Measurements from ENCODE around the gene SRA1. TPM values are rescaled to one million over a fixed set of nuclear protein-coding genes. Genes with fewer than 3 reads are reported as not detected.

SRA1 gene
- total RNA-seq, 1 donor from 2014 or later: 21.4 TPM

- DNase-seq: no peak
- H3K9me3 ChIP-seq: no peaks in the 10 kb centered on the region
- intact Hi-C loops (cut with DNase I): no loop called here
- peaks cover 100% of the 10 kb centered on the region for H3K36me3 ChIP-seq
- H3K4me3 ChIP-seq: no peak overlapping the region
- H3K4me1 ChIP-seq: no peaks in the 10 kb centered on the region
- no peak for TF ChIP-seq CTCF (IDR thresholded peaks at IDR 0.05)
- H3K27me3 ChIP-seq (ENCODE audit: low read depth): no peaks in the 10 kb centered on the region
- ATAC-seq: no peak
- no peak overlapping the region for H3K27ac ChIP-seq
Observed at GRCh38 chr5:140509898-140510297, 47.4 kb downstream of the SRA1 start.

GRCh38 chr5:140502834-140503233 is 54.4 kb downstream of the SRA1 start:
- Histone ChIP-seq H3K36me3 (peaks cover 58% of the 10 kb centered on the region), H3K27ac (no peak overlapping the region), H3K4me3 (no peak overlapping the region), H3K27me3 (ENCODE audit: low read depth) (no peaks in the 10 kb centered on the region), H3K4me1 (no peaks in the 10 kb centered on the region), H3K9me3 (no peaks in the 10 kb centered on the region)
- intact Hi-C loops (cut with DNase I): no loop called here
- TF ChIP-seq CTCF (IDR thresholded peaks at IDR 0.05): no peak
- DNase-seq (no peak), ATAC-seq (no peak)

Small RNA genes lying within 50 kb of the gene (microRNA-seq; reads per million reads assigned to microRNA genes)
- gene MIR6831 (ENCODE audit: borderline number of aligned reads): not detected

Other genes with a start within 250 kb of the SRA1 start
- 43.2 TPM for gene HBEGF, start 210.9 kb downstream of the SRA1 start, total RNA-seq
- gene SLC4A9, start 197.3 kb downstream of the SRA1 start, total RNA-seq: 0.32 TPM
- 133 TPM for gene ANKHD1, start 155.6 kb downstream of the SRA1 start, total RNA-seq
- 19.3 TPM for gene EIF4EBP3, start 9.8 kb downstream of the SRA1 start, total RNA-seq
- 25.1 TPM for gene APBB3, start 7.1 kb upstream of the SRA1 start, total RNA-seq
- gene SLC35A4, start 7.4 kb upstream of the SRA1 start, total RNA-seq: 71.8 TPM
- gene CD14, start 75.7 kb upstream of the SRA1 start, total RNA-seq: 165 TPM
- 12.3 TPM for gene TMCO6, start 82.0 kb upstream of the SRA1 start, total RNA-seq
- gene NDUFA2, start 90.2 kb upstream of the SRA1 start, total RNA-seq: 53.3 TPM
- gene IK, start 90.4 kb upstream of the SRA1 start, total RNA-seq: 78.5 TPM
- gene WDR55, start 107.4 kb upstream of the SRA1 start, total RNA-seq: 22.4 TPM
- gene DND1, start 116.1 kb upstream of the SRA1 start, total RNA-seq: 1.2 TPM
- gene HARS1, start 133.9 kb upstream of the SRA1 start, total RNA-seq: 44.5 TPM
- gene HARS2, start 134.0 kb upstream of the SRA1 start, total RNA-seq: 27.6 TPM
- 42.9 TPM for gene ZMAT2, start 143.0 kb upstream of the SRA1 start, total RNA-seq
- gene PCDHA1, start 228.7 kb upstream of the SRA1 start, total RNA-seq: not detected
- not detected for gene PCDHA2, start 237.4 kb upstream of the SRA1 start, total RNA-seq
- 0.77 TPM for gene PCDHA3, start 243.6 kb upstream of the SRA1 start, total RNA-seq
- gene PCDHA4, start 249.6 kb upstream of the SRA1 start, total RNA-seq: 0.59 TPM

All from lower lobe of right lung (tissue), 2 donors.